Measurements from ENCODE around the gene MDFIC2.
"Not testable (repeated sequence)": the region's sequence is repeated elsewhere in the genome, so short reads cannot be mapped to it uniquely, and the experiment has no call there.

MDFIC2 gene

DNA sequence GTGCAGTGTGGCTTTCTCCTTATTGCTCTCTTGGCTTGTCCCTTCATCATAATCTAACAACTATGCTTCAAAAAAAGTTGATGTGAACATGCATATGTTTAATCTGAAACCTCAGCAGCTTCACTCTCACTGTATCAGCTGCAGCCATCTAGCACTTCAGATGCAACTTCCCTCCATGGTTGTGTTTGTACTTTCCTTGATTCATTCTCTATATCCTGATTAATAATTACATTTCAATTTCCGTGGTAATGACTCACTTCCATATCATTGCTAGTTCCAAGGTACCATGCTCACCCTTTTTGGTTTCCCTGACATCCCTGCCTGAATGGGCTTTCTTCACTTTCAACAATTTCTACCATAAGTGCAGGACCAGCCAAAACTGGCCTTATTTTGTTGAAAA is 51.2 kb downstream of the MDFIC2 start:
- DNase-seq (ENCODE audit: low read depth in 2 of 2): no peak

DNA sequence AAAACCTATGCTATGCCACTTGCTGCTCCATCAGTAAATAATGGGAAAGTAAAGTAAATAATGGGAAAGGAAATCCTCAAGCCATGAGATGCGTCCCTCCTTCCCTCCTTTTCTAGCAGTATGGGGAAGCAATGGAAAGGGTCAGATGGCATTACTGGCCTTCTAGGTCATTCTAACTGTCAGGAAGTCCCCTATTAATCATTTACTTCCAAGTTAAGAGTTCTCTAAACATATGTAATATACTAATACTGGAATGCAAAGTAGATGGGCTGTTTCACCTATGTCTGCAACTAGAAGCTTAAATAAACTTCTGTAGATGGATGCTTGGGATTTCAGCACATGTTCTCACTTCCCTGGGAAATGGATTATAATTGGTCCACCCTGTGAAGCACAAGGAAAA is 55.9 kb downstream of the MDFIC2 start:
- DNase-seq (ENCODE audit: low read depth in 2 of 2): no peak

DNA sequence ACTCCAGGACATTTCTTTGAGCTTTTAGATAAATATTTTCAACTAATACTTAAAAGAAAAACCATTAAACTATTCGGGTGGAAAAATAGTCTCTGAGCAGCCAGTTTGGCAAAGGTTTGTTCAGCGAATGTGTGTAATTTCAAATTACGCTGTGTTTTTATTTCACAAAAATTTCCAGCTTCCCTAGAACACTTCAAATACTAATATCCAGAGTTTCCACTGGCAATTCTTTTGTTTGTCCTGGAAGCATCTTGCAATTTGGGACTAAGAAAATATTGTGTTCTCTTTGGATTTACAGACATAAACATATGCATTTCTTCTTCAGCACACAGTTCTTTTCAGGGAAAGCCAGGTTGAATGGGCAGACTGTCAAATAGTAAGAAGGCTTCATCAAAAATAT is 61.9 kb downstream of the MDFIC2 start:
- DNase-seq (ENCODE audit: low read depth in 2 of 2): no peak

DNA sequence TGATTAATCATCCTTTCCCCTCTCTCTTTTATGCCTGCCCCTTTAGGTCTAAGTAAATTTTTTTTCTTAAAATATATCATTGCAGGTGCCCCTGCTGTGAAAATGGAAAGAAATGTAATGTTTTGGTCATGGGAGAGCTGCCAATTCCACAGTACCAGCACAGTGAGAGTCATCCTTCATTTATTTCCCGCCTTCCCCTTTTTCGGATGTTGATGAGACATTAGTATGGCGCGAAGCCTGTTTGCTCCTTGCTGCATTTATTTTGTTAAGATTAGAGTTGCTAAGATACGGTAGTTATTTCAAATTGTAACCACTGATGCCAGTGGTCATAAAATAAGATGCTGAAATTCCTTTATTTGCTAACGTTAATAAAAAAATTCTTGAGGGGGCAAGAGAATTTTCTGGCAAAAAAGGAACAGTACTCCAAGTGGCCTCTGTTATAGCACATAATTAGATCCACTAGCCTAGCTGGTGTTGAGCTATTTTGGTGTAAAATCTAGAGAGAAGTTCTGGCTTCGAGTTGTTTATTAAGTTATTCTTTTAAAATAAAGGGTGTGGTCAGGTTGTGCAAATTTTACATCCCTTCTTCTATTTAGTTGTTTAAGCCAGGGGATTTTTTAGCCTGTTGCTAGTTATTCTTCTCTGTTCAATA is 62.8 kb downstream of the MDFIC2 start:
- no peak for DNase-seq (ENCODE audit: low read depth in 2 of 2)

GRCh38 chr3:70248856-70249255 is 63.6 kb downstream of the MDFIC2 start:
- no peak for DNase-seq (ENCODE audit: low read depth in 2 of 2)

DNA sequence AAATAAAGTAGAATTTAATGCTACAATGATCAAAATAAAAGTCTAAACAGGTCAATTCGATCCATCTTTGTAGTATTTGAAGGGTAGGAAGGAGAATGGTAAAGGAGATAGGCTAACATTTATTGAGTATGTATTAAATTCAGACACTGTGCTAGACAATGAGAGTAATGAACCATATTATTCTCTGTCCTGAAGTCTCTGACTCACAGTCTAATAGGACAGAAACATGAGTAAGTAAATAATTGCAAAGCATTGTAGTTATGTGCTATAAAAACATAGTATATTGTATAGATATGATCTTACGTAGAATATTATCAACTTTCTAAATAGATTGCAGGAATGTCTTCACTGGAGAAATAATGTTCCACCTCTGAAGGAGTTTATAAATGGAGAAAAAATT is 64.5 kb downstream of the MDFIC2 start:
- no peak for DNase-seq (ENCODE audit: low read depth in 2 of 2)

- no peak for DNase-seq (ENCODE audit: low read depth in 2 of 2)
These were observed 66.5 kb downstream of the MDFIC2 start for GRCh38 chr3:70245746-70246525.

- DNase-seq (ENCODE audit: low read depth in 2 of 2): no peak
These were observed 68.0 kb downstream of the MDFIC2 start for GRCh38 chr3:70244422-70244821.

- no peak for DNase-seq (ENCODE audit: low read depth in 2 of 2)
These were observed 70.0 kb downstream of the MDFIC2 start for GRCh38 chr3:70242297-70242882.

GRCh38 chr3:70233812-70234211 is 78.6 kb downstream of the MDFIC2 start:
- DNase-seq (ENCODE audit: low read depth in 2 of 2): no peak

GRCh38 chr3:70233112-70233511 is 79.3 kb downstream of the MDFIC2 start:
- DNase-seq (ENCODE audit: low read depth in 2 of 2): no peak

- DNase-seq (ENCODE audit: low read depth in 2 of 2): no peak
These were observed 81.2 kb downstream of the MDFIC2 start for GRCh38 chr3:70231266-70231701.

DNA sequence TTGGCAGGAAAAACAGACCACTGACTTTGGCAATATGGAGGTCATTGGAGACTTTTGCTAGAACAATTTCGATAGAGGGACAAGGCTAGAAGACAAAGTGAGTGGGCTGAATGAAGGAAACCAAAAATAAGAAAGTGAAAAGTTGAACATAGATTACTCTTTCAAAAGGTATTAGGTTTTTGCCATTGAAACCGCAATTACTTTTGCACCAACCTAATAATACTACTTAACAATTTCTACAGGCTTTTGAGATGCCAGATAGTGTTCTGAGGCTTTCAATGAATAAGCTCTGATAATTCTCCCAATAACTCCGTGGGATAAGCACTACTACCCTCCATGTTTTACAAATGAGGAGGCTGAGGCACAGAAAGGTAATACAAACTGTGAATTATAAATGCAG is 85.0 kb downstream of the MDFIC2 start:
- no peak for DNase-seq (ENCODE audit: low read depth in 2 of 2)

DNA sequence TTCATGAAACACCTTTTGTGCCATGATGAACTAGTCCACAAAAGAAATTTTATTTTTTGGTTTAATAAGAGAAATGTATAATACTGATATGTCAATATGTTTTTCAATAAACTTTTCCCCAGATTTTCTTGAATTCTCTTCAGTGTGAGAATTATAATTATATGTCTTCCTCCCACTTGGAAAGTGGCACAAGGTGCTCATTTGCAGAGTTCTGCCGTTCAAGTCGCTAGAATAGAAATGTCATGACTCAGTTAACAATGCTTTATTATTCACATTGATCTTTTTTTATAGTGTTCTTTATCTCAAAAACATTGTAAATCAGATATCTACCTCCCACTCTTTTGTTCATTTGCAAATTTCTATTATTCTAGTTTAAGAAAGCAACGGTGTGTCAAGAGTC is 87.3 kb downstream of the MDFIC2 start:
- DNase-seq (ENCODE audit: low read depth in 2 of 2): no peak

GRCh38 chr3:70224337-70224736 is 88.1 kb downstream of the MDFIC2 start:
- DNase-seq (ENCODE audit: low read depth in 2 of 2): no peak

DNA sequence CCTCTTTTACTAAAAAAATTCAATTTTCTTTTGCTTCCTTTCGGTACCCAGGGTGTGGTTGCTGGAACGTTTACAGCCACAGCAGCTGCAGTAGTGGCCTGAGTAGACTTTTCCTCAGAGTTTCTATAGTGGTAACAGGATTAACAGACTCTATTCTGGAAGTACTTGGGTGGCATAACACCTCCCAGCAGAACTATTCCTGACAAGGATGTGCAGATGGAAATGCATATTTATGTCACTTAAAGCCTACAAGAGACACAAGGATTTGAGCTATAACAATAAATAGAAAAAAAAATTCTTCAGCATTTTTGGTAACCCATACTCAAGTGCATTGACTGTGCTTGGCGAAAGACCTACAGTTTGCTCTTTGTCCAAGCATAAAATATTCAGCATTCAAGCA is 94.0 kb downstream of the MDFIC2 start:
- DNase-seq (ENCODE audit: low read depth in 2 of 2): no peak

DNA sequence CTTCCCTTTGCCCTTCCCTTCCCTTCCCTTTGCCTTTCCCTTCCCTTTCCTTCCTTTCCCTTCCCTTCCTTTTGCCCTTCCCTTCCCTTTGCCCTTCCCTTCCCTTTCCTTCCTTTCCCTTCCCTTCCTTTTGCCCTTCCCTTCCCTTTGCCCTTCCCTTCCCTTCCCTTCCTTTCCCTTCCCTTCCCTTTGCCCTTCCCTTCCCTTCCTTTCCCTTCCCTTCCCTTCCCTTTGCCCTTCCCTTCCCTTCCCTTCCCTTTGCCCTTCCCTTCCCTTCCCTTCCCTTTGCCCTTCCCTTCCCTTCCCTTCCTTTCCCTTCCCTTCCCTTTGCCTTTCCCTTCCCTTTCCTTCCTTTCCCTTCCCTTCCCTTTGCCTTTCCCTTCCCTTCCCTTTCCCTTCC is 101.2 kb downstream of the MDFIC2 start:
- not testable (repeated sequence) for DNase-seq (ENCODE audit: low read depth in 2 of 2)

DNA sequence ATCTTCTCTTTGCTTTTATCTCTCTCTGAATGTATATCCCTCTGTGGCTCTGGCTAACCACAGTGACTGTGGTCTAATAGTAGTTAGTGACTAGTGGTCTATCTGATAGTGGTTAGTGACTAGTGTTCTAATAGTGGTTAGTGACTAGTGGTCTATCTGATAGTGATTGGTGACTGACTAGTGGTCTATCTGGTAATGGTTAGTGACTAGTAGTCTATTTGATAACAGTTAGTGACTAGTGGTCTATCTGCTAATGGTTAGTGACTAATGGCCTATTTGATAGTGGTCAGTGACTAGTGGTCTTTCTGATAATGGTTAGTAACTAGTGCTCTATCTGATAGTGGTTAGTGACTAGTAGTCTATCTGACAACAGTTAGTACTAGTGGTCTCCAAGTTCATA is 110.5 kb downstream of the MDFIC2 start:
- DNase-seq (ENCODE audit: low read depth in 2 of 2): no peak

DNA sequence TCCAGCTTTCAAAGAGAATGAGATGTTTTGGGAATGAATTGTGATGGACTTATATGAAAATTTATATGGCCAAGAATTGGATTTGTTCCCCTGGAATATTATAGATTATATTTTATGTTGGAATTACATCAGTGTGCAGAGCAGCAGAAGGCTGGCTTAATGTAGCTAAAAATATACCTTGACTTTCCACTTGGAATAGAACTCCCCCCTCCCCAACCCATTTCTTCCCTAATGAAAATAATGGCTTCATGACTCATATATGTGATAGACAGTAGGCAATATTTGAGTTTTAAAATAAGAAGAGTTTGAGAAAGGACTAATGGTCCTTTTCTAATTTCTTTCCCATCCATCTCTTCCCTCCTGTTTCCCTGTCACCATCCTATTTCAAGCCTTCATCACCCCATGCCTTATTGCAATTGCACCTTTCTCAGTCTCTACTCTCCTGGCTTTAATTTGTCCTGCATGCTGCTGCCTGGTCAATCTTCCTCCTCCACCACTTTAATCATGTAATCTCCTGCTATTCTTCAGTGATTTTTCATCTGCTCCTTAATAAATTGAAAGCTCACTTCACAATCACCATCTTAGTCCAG is 122.5 kb downstream of the MDFIC2 start:
- no peak for DNase-seq (ENCODE audit: low read depth in 2 of 2)

DNA sequence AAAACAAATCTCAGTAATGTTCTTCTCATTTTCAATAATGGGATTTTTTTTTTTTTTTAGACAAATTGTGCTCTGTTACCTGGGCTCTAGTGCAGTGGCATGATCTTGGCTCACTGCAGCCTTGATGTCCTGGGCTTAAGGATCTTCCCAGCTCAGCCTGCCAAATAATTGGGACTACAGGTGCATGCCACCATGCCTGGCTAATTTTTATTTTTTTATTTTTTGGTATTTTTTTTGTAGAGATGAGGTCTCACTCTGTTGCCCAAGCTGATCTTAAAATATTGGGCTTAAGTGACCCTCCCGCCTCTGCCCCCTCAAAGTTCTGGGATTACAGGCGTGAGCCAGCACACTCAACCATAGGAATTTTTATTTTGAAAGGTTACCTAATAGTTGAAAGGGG is 126.2 kb downstream of the MDFIC2 start:
- DNase-seq (ENCODE audit: low read depth in 2 of 2): no peak

DNA sequence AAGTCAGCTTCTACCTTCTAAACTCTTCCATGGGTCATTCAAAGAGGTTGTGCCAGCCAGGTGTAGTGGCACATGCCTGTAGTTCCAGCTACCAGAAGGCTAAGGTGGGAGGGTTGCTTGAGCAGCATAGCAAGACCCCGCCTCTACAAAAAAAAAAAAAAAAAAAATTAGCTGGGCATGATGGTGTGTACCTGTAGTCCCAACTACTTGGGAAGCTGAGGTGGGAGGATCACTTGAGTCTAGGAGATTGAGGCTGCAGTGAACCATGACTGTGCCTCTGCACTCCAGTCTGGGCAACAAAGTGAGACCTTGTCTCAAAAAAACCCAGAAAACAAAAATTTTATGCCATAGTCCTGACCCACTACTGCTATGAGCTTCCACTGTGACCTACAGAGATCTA is 126.8 kb downstream of the MDFIC2 start:
- DNase-seq (ENCODE audit: low read depth in 2 of 2): no peak

DNA sequence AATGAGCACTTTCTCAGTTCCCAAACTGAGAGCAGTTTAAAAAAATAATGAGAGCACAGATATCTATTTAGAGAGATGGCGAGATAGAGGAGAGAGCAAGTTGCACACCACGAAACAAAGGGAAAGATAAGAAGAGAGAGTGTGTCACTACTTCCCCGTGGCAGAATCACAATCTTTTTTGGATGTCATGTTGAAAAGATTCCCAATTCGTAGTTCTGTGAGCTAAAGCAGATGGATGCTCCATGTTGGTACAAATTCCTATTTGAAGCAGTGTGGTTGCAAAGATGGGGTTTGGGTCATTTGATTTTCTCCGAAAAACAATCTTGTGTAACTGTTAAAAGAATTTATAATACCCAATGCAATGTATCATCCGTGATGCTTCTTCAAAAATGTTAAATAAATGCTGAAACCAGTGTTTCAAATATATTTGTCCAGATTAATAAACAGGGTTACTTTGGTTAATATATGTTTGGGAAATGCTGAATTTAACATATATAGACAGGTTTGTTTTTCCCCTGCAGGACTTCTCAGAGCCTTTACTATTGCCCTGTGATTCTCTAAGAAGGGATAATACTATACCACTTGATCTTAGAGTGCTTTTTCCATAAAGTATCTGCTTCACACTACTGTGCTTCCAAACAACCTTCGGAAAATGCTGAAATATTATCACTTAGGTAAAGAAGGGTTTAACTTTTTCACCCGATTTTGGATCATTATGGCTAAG is 128.5 kb downstream of the MDFIC2 start:
- no peak for DNase-seq (ENCODE audit: low read depth in 2 of 2)
